Epithelial cell of proximal tubule (primary cell): ENCODE results near the gene FBXO3. TPM values are rescaled to one million over a fixed set of nuclear protein-coding genes. Genes with fewer than 3 reads are reported as not detected.
A peak's percentile ranks its signal among the peaks of the same experiment; 100 is the strongest.
"Not testable (repeated sequence)": the region's sequence is repeated elsewhere in the genome, so short reads cannot be mapped to it uniquely, and the experiment has no call there.

Experiments used
- DNase-seq: peaks from one replicate; pipeline ENCODE4 v3.0.0-alpha.2; 2011; ENCODE audit warnings: low read depth
- H3K4me3 ChIP-seq: 2 replicates; pipeline ENCODE4 v1.5.1; 2011; ENCODE audit warnings: low read depth, mild to moderate bottlenecking, low read length
- total RNA-seq: library from RNA; depleted of rRNA; stranded (reverse); fragments of >200 nt; gene quantifications from 2 replicates; pipeline ENCODE4 v1.2.3, GENCODE V29; 2015
- TF ChIP-seq, protein P1 (sequence below): conservative IDR thresholded peaks from 2 replicates; pipeline ENCODE4 v1.5.1; 2012; ENCODE audit warnings: low read depth, mild to moderate bottlenecking, low read length

Gene FBXO3
- total RNA-seq, 1 donor from 2014 or later = 20.3 TPM

DNA sequence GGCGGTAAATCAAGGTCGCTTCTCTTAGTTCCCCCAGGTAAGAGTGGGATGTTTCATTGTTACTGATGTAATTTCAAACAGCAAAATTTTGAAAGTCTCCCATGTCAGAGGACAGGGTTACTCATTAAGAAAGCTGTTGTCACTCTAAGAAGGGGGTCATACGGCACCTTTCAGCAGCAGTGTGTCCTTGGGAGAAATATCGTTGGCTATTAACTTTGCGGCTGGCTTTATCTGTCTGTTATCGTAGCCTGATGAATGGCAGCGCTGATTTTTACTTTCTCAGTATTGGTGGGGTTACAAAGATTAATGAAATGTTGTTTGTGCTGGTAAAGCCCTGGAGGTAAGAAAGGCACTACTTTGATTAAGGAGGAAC, 27.5 kb upstream of the FBXO3 start:
- DNase-seq = no peak
- TF ChIP-seq, protein P1, sequence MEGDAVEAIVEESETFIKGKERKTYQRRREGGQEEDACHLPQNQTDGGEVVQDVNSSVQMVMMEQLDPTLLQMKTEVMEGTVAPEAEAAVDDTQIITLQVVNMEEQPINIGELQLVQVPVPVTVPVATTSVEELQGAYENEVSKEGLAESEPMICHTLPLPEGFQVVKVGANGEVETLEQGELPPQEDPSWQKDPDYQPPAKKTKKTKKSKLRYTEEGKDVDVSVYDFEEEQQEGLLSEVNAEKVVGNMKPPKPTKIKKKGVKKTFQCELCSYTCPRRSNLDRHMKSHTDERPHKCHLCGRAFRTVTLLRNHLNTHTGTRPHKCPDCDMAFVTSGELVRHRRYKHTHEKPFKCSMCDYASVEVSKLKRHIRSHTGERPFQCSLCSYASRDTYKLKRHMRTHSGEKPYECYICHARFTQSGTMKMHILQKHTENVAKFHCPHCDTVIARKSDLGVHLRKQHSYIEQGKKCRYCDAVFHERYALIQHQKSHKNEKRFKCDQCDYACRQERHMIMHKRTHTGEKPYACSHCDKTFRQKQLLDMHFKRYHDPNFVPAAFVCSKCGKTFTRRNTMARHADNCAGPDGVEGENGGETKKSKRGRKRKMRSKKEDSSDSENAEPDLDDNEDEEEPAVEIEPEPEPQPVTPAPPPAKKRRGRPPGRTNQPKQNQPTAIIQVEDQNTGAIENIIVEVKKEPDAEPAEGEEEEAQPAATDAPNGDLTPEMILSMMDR = no peak
- peak overlapping the region; percentile 51 for H3K4me3 ChIP-seq

DNA sequence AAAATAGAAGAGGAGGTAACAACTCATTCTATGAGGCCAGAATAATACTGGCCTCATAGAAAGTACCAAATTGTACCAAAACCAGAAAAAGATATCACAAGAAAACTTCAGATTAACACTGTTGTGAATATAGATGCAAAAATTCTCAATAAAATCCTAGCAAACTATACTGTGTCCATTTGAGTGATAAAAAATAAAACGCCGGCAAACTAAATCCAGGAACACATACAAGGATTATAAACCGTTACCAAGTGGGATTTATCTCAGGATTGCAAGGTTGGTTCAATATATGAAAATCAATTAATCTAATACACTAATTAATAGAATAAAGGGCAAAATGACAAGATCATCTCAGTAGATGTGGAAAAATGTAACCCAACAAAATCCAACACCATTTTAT, 23.6 kb upstream of the FBXO3 start:
- no peak for DNase-seq
- TF ChIP-seq, protein P1 = no peak
- H3K4me3 ChIP-seq = no peak overlapping the region

DNA sequence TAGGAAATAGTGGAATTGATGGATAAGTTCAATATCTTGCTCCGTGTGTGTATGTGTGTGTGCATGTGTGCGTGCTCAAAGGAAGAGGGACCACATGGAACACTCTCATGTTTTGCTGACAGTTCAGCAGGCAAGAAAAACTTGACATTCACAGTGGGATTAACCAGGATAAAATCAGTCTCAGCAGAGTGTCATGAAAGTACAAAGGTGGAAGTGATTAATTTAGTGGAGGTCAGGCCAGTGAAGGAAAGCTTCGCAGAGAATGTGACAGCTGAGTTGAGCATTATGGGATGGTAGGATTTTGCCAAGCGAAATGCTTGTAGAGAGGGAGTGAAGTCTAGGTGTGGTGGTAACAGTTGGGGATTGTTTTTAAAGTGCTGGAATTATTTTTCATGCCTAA, 15.7 kb upstream of the FBXO3 start:
- TF ChIP-seq, protein P1 = no peak
- DNase-seq = no peak
- no peak overlapping the region for H3K4me3 ChIP-seq

DNA sequence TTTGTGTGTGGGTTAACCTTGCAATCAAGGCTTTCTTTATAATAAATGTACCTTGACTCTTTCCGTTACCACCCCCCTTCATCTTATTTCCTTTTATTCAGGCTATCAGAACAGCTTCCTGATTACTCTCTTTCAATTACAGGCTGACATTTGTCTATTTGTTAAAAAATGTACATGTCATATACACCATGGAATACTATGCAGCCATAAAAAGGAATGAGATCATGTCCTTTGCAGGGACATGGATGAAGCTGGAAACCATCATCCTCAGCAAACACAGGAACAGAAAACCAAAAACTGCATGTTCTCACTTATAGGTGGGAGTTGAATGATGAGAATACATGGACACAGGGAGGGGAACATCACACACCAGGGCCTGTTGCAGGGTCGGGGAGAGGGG, 13.8 kb upstream of the FBXO3 start:
- H3K4me3 ChIP-seq, DNase-seq: not testable (repeated sequence)

DNA sequence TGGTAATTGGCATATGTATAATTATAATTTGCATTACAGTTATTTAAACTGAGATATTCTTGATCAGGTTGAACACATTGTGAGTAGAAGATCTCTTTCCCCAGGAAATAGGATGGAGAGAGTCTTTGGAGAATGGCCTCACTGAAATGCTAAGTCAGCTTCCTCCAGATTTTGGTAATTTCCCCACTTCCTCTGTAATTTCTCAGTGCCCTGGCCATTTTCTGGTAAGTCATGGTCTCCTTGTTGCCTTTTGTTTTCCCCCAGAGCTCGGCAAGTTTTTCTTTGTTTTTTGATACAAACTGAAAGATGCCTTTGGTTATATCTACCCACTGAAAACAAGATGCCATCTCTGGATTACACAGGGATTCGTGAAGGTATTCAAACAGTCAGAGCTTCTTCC, 12.8 kb upstream of the FBXO3 start:
- H3K4me3 ChIP-seq = no peak overlapping the region
- no peak for DNase-seq
- TF ChIP-seq, protein P1 = no peak

DNA sequence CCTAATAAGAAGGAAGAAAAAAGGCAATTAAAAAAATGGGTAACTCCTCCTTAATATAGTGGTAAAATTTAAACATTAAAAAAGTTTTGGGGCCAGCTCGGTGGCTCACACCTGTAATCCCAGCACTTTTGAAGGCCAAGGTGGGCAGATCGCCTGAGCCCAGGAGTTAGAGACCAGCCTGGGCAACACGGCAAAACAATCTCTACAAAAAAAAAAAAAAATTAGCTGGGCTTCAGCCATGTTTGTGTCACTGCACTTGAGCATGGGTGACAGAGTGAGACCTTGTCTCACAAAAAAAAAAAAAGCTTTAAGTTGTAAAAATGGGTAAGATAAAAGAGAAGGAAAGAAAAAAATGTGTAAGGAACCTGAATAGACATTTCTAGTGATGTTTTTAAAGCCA, 11.3 kb upstream of the FBXO3 start:
- TF ChIP-seq, protein P1 = no peak
- H3K4me3 ChIP-seq = no peak overlapping the region
- DNase-seq = no peak

DNA sequence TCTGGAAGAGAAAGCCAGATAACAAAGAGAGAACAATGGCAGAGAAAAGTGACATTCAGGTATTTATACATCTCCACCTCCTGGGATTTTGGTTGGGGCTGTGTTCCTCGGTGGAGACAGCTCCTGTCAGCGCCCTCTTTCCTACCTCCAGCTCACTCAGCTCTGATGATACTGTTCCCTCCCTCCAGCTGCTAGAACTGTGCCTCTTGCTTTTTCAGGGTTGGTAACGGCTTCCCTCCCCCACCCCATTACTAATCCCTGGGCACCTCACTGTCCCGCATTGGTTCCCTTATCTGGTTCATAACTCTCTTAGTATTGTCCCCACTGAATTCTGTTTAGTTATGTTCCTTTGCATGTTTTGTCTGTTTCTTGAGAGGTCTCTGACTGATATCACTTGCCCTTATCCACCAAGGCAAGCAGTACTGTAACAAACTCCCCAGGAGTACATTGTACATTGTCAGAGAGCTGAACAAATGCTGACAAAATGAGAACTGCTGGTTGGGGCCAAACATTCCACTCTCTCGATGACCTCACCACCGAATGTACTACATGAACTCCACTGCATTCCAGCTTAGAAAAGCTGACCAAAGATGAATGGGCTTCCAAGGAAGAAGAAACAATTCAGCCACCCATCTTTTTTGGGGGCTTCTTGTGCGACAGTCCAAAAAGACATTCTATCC, 5.7 kb upstream of the FBXO3 start:
- TF ChIP-seq, protein P1 = no peak
- no peak overlapping the region for H3K4me3 ChIP-seq
- DNase-seq = peak; percentile 63
